Fibroblast of mammary gland (primary cell): ENCODE results near the gene TUSC2.

Experiments used
- DNase-seq: peaks from one replicate; pipeline ENCODE4 v3.0.0-alpha.2; 2010; ENCODE audit warnings: low read depth
- H3K4me3 ChIP-seq: 2 replicates; pipeline ENCODE4 v1.5.1; 2011; ENCODE audit warnings: low read depth, mild to moderate bottlenecking, low read length, moderate library complexity; ENCODE audit not compliant: control insufficient read depth
- CTCF ChIP-seq: conservative IDR thresholded peaks from 2 replicates; pipeline ENCODE4 v1.5.1; 2011; ENCODE audit warnings: low read depth, low read length, inconsistent platforms; ENCODE audit not compliant: control insufficient read depth, insufficient read depth

Gene TUSC2

GRCh38 chr3:50354186-50354764 is 26.3 kb upstream of the TUSC2 start:
- no peak overlapping the region for H3K4me3 ChIP-seq
- TF ChIP-seq CTCF = no peak
- DNase-seq = no peak

DNA sequence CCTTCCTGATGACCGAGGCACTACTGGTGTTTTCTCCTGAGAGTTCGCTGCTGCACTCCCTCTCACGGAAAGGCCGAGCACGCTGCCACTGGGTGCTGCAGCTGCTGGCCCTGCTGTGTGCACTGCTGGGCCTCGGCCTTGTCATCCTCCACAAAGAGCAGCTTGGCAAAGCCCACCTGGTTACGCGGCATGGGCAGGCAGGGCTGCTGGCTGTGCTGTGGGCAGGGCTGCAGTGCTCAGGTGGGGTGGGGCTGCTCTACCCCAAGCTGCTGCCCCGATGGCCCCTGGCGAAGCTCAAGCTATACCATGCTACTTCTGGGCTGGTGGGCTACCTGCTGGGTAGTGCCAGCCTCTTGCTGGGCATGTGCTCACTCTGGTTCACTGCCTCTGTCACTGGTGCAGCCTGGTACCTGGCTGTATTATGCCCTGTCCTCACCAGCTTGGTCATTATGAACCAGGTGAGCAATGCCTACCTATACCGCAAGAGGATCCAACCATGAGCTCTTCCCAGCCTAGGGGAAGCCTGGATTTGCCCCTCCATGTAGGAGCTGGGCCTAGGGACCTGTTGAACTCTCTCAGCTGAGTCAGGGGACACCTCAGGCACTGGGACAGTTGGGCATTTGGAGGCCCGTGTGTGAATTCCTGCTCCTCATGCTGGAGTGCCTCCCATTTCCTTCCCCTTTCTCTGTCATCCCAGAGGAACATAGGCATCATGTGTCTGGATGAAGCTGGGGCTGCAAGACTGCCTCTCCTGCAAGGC is 25.4 kb upstream of the TUSC2 start:
- no peak for DNase-seq
- no peak for TF ChIP-seq CTCF
- no peak overlapping the region for H3K4me3 ChIP-seq

- peak; percentile 43 for DNase-seq
- no peak overlapping the region for H3K4me3 ChIP-seq
- TF ChIP-seq CTCF = peak; percentile 31
These were observed 24.8 kb upstream of the TUSC2 start for GRCh38 chr3:50352781-50353180.

DNA sequence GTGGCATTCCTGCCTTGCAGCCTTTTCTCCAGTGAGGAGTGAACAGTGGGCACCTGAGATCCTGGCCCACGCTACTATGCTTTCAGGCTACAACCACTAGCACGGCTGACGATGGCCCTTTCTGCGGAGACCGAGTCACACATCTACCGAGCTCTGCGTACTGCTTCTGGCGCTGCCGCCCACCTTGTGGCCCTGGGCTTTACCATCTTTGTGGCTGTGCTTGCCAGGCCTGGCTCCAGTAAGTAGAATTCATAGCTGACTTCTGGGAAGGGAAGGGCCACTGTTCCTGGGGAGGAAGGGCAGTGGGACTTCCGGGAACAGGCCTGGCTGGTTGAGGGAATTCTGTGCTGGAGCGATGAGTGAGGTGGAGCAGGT is 23.3 kb upstream of the TUSC2 start:
- no peak for DNase-seq
- peak overlapping the region; percentile 92 for H3K4me3 ChIP-seq
- no peak for TF ChIP-seq CTCF

GRCh38 chr3:50350527-50351322 is 22.7 kb upstream of the TUSC2 start, which contains the start of the genes CYB561D2 and NPRL2:
CYB561D2 (plus strand) TSS chr3:50350862; CDS start chr3:50351434, 572 bp downstream.
NPRL2 (minus strand) TSS chr3:50350775; CDS start chr3:50350652, 123 bp downstream.
- DNase-seq = peak; percentile 83
- TF ChIP-seq CTCF = no peak
- H3K4me3 ChIP-seq = peak within 1 kb of the TSS; percentile 92

GRCh38 chr3:50350213-50350526 is 22.1 kb upstream of the TUSC2 start:
- TF ChIP-seq CTCF = no peak
- peak overlapping the region; percentile 92 for H3K4me3 ChIP-seq
- DNase-seq = no peak
